ENCODE results near the gene TAF1C. TPM values are rescaled to one million over a fixed set of nuclear protein-coding genes. Genes with fewer than 3 reads are reported as not detected.

Gene TAF1C
- total RNA-seq, 1 experiment from 2014 or later, result 31.9 TPM

DNA sequence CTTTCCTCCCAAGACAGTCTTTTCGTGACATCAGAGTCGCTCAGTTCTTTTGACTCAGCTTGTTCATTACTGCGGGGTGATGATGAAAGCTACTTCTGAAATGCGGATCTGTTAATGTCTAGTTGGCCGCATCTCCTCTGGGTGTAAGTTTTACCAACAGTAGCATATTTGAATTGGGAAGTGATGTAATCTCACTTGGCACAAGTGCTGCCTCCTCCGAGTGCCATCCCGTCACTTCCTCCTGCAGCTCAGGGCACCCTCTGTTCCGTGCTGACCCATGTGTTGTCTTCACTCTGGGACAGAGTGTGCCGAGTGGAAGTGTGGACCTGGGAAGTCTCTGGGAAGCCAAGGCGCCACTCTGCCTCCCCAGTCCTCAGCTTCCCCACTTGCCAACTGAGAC lies 13.0 kb upstream of the TAF1C start:
- no peak for ATAC-seq
- Histone ChIP-seq H3K9me3 (ENCODE audit: control insufficient read depth, insufficient read depth, low read depth, low read length) (no peaks in the 10 kb centered on the region), H3K27ac (ENCODE audit: low read length) (no peak overlapping the region), H3K27me3 (ENCODE audit: control insufficient read depth, insufficient read depth, low read length) (no peaks in the 10 kb centered on the region), H3K36me3 (ENCODE audit: control insufficient read depth, insufficient read depth, low read length) (no peaks in the 10 kb centered on the region), H3K4me3 (ENCODE audit: low read depth in 2 of 2, low read length in 2 of 2) (no peak overlapping the region), H3K4me1 (ENCODE audit: control insufficient read depth, insufficient read depth, low read length) (no peaks in the 10 kb centered on the region)
- no TSS peak for BruUV-seq (replicated peaks)
- no peak for TF ChIP-seq TCF7L2 (IDR thresholded peaks at IDR 0.05; ENCODE audit: low read depth, low read length)
- TF ChIP-seq POLR2AphosphoS5 (IDR thresholded peaks at IDR 0.05; ENCODE audit: low read depth, low read length), result no peak
- TF ChIP-seq, protein P1, sequence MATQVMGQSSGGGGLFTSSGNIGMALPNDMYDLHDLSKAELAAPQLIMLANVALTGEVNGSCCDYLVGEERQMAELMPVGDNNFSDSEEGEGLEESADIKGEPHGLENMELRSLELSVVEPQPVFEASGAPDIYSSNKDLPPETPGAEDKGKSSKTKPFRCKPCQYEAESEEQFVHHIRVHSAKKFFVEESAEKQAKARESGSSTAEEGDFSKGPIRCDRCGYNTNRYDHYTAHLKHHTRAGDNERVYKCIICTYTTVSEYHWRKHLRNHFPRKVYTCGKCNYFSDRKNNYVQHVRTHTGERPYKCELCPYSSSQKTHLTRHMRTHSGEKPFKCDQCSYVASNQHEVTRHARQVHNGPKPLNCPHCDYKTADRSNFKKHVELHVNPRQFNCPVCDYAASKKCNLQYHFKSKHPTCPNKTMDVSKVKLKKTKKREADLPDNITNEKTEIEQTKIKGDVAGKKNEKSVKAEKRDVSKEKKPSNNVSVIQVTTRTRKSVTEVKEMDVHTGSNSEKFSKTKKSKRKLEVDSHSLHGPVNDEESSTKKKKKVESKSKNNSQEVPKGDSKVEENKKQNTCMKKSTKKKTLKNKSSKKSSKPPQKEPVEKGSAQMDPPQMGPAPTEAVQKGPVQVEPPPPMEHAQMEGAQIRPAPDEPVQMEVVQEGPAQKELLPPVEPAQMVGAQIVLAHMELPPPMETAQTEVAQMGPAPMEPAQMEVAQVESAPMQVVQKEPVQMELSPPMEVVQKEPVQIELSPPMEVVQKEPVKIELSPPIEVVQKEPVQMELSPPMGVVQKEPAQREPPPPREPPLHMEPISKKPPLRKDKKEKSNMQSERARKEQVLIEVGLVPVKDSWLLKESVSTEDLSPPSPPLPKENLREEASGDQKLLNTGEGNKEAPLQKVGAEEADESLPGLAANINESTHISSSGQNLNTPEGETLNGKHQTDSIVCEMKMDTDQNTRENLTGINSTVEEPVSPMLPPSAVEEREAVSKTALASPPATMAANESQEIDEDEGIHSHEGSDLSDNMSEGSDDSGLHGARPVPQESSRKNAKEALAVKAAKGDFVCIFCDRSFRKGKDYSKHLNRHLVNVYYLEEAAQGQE (IDR thresholded peaks at IDR 0.05; ENCODE audit: insufficient read depth in 1 of 2, low read depth in 2 of 2, low read length in 1 of 2), result no peak
- TF ChIP-seq SIN3A (IDR thresholded peaks at IDR 0.05; ENCODE audit: borderline replicate concordance, insufficient read depth, low read depth, low read length), result no peak
- no peak for TF ChIP-seq CTCF (IDR thresholded peaks at IDR 0.05)
- ChIA-PET CTCF (no interaction called here), POLR2A (no interaction called here)
- in situ Hi-C loops (cut with HindIII; ENCODE audit: low pct_unique_long_range_greater_than_20kb, low sequenced_read_pairs) (no loop called here), intact Hi-C loops (cut with micrococcal nuclease; ENCODE audit: unreplicated experiment) (no loop called here)
- DNase-seq (ENCODE audit: low read depth, low spot score), result no peak

DNA sequence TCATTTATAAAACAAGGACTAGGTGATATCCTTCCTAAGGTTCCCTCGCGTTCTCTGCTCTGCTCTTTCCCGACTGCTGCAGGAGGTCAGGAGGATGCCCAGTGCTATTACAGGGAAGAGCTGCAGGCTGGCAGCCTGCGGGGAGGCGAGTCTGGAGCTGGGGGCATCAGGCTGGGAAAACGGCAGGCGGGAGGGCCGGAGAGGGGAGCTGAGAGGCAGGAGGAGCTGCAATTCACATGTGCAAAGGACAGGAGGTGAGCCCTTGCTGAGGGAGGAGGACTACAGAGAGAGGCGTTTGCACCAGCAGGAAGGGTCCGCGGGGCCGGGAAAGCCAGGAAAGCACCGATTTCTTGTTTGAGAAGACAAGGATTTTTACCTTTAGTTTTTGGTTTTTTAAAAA lies 12.2 kb upstream of the TAF1C start:
- Histone ChIP-seq H3K36me3 (ENCODE audit: control insufficient read depth, insufficient read depth, low read length) (no peaks in the 10 kb centered on the region), H3K27me3 (ENCODE audit: control insufficient read depth, insufficient read depth, low read length) (no peaks in the 10 kb centered on the region), H3K9me3 (ENCODE audit: control insufficient read depth, insufficient read depth, low read depth, low read length) (no peaks in the 10 kb centered on the region), H3K27ac (ENCODE audit: low read length) (no peak overlapping the region), H3K4me3 (ENCODE audit: low read depth in 2 of 2, low read length in 2 of 2) (no peak overlapping the region), H3K4me1 (ENCODE audit: control insufficient read depth, insufficient read depth, low read length) (no peaks in the 10 kb centered on the region)
- POLR2A ChIA-PET, result no interaction called here
- DNase-seq (ENCODE audit: low read depth, low spot score) (no peak), ATAC-seq (no peak)
- intact Hi-C loops (cut with micrococcal nuclease; ENCODE audit: unreplicated experiment) (no loop called here), in situ Hi-C loops (cut with HindIII; ENCODE audit: low pct_unique_long_range_greater_than_20kb, low sequenced_read_pairs) (no loop called here)
- no peak for TF ChIP-seq SIN3A (IDR thresholded peaks at IDR 0.05; ENCODE audit: borderline replicate concordance, insufficient read depth, low read depth, low read length)
- TF ChIP-seq, protein P1 (IDR thresholded peaks at IDR 0.05; ENCODE audit: insufficient read depth in 1 of 2, low read depth in 2 of 2, low read length in 1 of 2), result no peak
- no peak for TF ChIP-seq POLR2AphosphoS5 (IDR thresholded peaks at IDR 0.05; ENCODE audit: low read depth, low read length)
- no peak for TF ChIP-seq CTCF (IDR thresholded peaks at IDR 0.05)
- TF ChIP-seq TCF7L2 (IDR thresholded peaks at IDR 0.05; ENCODE audit: low read depth, low read length), result no peak
- BruUV-seq (replicated peaks), result no TSS peak
- CTCF ChIA-PET, result no interaction called here
